Prostate gland (tissue), 2 donors: ENCODE measurements around the gene PIP4K2B. TPM values are rescaled to one million over a fixed set of nuclear protein-coding genes. Genes with fewer than 3 reads are reported as not detected.
"Not testable (repeated sequence)": the region's sequence is repeated elsewhere in the genome, so short reads cannot be mapped to it uniquely, and the experiment has no call there.

Experiments
- DNase-seq: peaks from one replicate; pipeline ENCODE4 v3.0.0-alpha.2; 2019; ENCODE audit warnings: low spot score
- H3K27ac ChIP-seq, 2 donors: fragments of 200-600 bp; sonication (generic); 2 replicates each; pipeline ENCODE4 v1.5.1; 2017 to 2019
- H3K27me3 ChIP-seq: fragments of 200-600 bp; sonication (generic); replicated peaks from 2 replicates; pipeline ENCODE4 v1.5.1; 2019; ENCODE audit not compliant: insufficient read depth
- H3K36me3 ChIP-seq, 2 donors: fragments of 200-600 bp; sonication (generic); 1 replicate in 1 of 2; 2 replicates in 1 of 2; pipeline versions ENCODE4 v1.5.1 to v1.8.1; 2017 to 2019
- H3K4me1 ChIP-seq: fragments of 200-600 bp; sonication (generic); replicated peaks from 2 replicates; pipeline ENCODE4 v1.5.1; 2019
- H3K4me3 ChIP-seq, 2 donors: fragments of 200-600 bp; sonication (generic); 2 replicates each; pipeline ENCODE4 v1.5.1; 2017 to 2019
- H3K9me3 ChIP-seq: fragments of 200-600 bp; sonication (generic); 2 replicates; pipeline ENCODE4 v1.5.1; 2017
- CTCF ChIP-seq, 4 experiments: fragments of 200-600 bp in 2 of 4; fragments of 450-650 bp in 2 of 4; sonication (generic) in 2 of 4; IDR thresholded peaks; 1 replicate in 3 of 4; 2 replicates in 1 of 4; pipeline ENCODE4 v1.5.1; 2016 to 2019; ENCODE audit warnings: antibody characterized with exemption in 4 of 4, mild to moderate bottlenecking in 2 of 4, moderate library complexity in 2 of 4
- POLR2A ChIP-seq: fragments of 450-650 bp; IDR thresholded peaks from one replicate; pipeline ENCODE4 v1.6.1; 2016; ENCODE audit warnings: antibody characterized with exemption, mild to moderate bottlenecking
- POLR2AphosphoS5 ChIP-seq: sonication (generic); formaldehyde crosslinking; IDR thresholded peaks from one replicate; pipeline ENCODE4 v1.6.1; 2017; ENCODE audit warnings: antibody characterized with exemption
- WGBS: methylation state at CpG from one replicate; pipeline ENCODE4 v1.1.5; 2018; 5-methylcytosine and 5-hydroxymethylcytosine counted together
- intact Hi-C: fragments of 100-400 bp; cut with DNase I; formaldehyde crosslinking; loops from one replicate; pipeline ENCODE4 v1.14.2; 2022
- total RNA-seq, 2 donors: library from RNA; depleted of rRNA; stranded (reverse); fragments of >200 nt; gene quantifications; one replicate each; pipeline ENCODE4 v1.1.0, GENCODE V29; 2016

The PIP4K2B gene
- total RNA-seq, 2 donors from 2014 or later, result 46.2 to 65.2 TPM

- Histone ChIP-seq H3K4me3 (no peak overlapping the region), H3K9me3 (no peaks in the 10 kb centered on the region), H3K36me3 (peaks cover 0 to 7% of the 10 kb centered on the region in 2 donors), H3K27ac (no peak overlapping the region), H3K4me1 (no peaks in the 10 kb centered on the region), H3K27me3 (no peaks in the 10 kb centered on the region)
- TF ChIP-seq POLR2AphosphoS5 (no peak), CTCF (IDR thresholded peaks at IDR 0.05) (no peak), POLR2A (no peak)
- intact Hi-C loops, result no loop called here
- DNase-seq, result no peak
- WGBS, result 0% methylated on average over 1 of the region's 1 CpG
These were observed 10.2 kb downstream of the PIP4K2B start for GRCh38 chr17:38789185-38789584.

- H3K4me3 ChIP-seq, intact Hi-C loops, H3K4me1 ChIP-seq, H3K9me3 ChIP-seq, DNase-seq, H3K27me3 ChIP-seq, H3K27ac ChIP-seq: not testable (repeated sequence)
- peaks cover 0 to 10% of the 10 kb centered on the region in 2 donors for H3K36me3 ChIP-seq
- 95% methylated on average over 4 of the region's 4 CpGs for WGBS
These were observed 11.4 kb downstream of the PIP4K2B start for GRCh38 chr17:38787999-38788398.

GRCh38 chr17:38786372-38786771 is 13.0 kb downstream of the PIP4K2B start:
- no peak for TF ChIP-seq POLR2AphosphoS5
- no peak for TF ChIP-seq CTCF (IDR thresholded peaks at IDR 0.05)
- no peak for TF ChIP-seq POLR2A
- WGBS, result 70% methylated on average over 5 of the region's 6 CpGs
- Histone ChIP-seq H3K27me3 (no peaks in the 10 kb centered on the region), H3K9me3 (no peaks in the 10 kb centered on the region), H3K27ac (no peak overlapping the region), H3K4me3 (no peak overlapping the region), H3K36me3 (peaks cover 10 to 12% of the 10 kb centered on the region in 2 donors), H3K4me1 (no peaks in the 10 kb centered on the region)
- DNase-seq, result no peak
- intact Hi-C loops, result no loop called here

GRCh38 chr17:38783227-38783626 is 16.1 kb downstream of the PIP4K2B start:
- Histone ChIP-seq H3K27ac (no peak overlapping the region), H3K4me1 (no peaks in the 10 kb centered on the region), H3K36me3 (peaks cover 26 to 43% of the 10 kb centered on the region in 2 donors), H3K4me3 (no peak overlapping the region), H3K27me3 (no peaks in the 10 kb centered on the region), H3K9me3 (no peaks in the 10 kb centered on the region)
- WGBS, result 90% methylated on average over 3 of the region's 3 CpGs
- TF ChIP-seq POLR2A, result no peak
- TF ChIP-seq CTCF (IDR thresholded peaks at IDR 0.05), result no peak
- no peak for TF ChIP-seq POLR2AphosphoS5
- intact Hi-C loops, result no loop called here
- DNase-seq, result no peak

GRCh38 chr17:38779965-38780752 is 19.2 kb downstream of the PIP4K2B start:
- no peak for TF ChIP-seq CTCF (IDR thresholded peaks at IDR 0.05)
- no peak for TF ChIP-seq POLR2AphosphoS5
- TF ChIP-seq POLR2A, result no peak
- H3K36me3 ChIP-seq, result peaks cover 26 to 61% of the 10 kb centered on the region in 2 donors
- WGBS, result 84% methylated on average over 23 of the region's 23 CpGs
- intact Hi-C loops, result no loop called here
- no peak overlapping the region for H3K4me3 ChIP-seq
- no peak for DNase-seq
- H3K27ac ChIP-seq, result no peak overlapping the region
- H3K4me1 ChIP-seq, result no peaks in the 10 kb centered on the region
- H3K27me3 ChIP-seq, result no peaks in the 10 kb centered on the region
- no peaks in the 10 kb centered on the region for H3K9me3 ChIP-seq
